SW 1271 (cell line): ENCODE data around the gene ATG4B.
"Not testable (repeated sequence)": the region's sequence is repeated elsewhere in the genome, so short reads cannot be mapped to it uniquely, and the experiment has no call there.

ENCODE experiments used
- DNase-seq, 2 experiments: peaks; one replicate each; lab custom pipeline; 2025; lab: John Stamatoyannopoulos, UW

ATG4B gene

GRCh38 chr2:241637018-241637794 lies at the start of gene ATG4B, which contains the start of gene THAP4:
Gene ATG4B (plus strand): TSS chr2:241637693. CDS start chr2:241637715, 22 bp downstream.
Gene THAP4 (minus strand): TSS chr2:241637158. CDS start chr2:241637017, 141 bp downstream.
- DNase-seq: peak; percentile 56 to 81

GRCh38 chr2:241589863-241590262 lies 47.6 kb upstream of the ATG4B start:
- not testable (repeated sequence) for DNase-seq

- not testable (repeated sequence) for DNase-seq
These were observed 46.7 kb upstream of the ATG4B start for GRCh38 chr2:241590496-241591455.

GRCh38 chr2:241592126-241592845 lies 45.2 kb upstream of the ATG4B start:
- DNase-seq: no peak

- DNase-seq: no peak
These were observed 44.2 kb upstream of the ATG4B start for GRCh38 chr2:241593271-241593670.

GRCh38 chr2:241595600-241596140 lies 41.8 kb upstream of the ATG4B start:
- peak in 1 of 2 experiments; percentile 7 for DNase-seq

- no peak for DNase-seq
These were observed 39.9 kb upstream of the ATG4B start for GRCh38 chr2:241597561-241597960.

GRCh38 chr2:241598061-241598460 lies 39.4 kb upstream of the ATG4B start:
- DNase-seq: no peak

- no peak for DNase-seq
These were observed 39.0 kb upstream of the ATG4B start for GRCh38 chr2:241598487-241598886.

GRCh38 chr2:241599615-241600014 lies 37.9 kb upstream of the ATG4B start:
- DNase-seq: no peak

- DNase-seq: no peak
These were observed 35.7 kb upstream of the ATG4B start for GRCh38 chr2:241601841-241602240.

GRCh38 chr2:241602720-241603119 lies 34.8 kb upstream of the ATG4B start:
- no peak for DNase-seq

- DNase-seq: no peak
These were observed 33.8 kb upstream of the ATG4B start for GRCh38 chr2:241603686-241604085.

GRCh38 chr2:241606186-241606585 lies 31.3 kb upstream of the ATG4B start:
- no peak for DNase-seq

GRCh38 chr2:241607162-241607885 lies 30.2 kb upstream of the ATG4B start:
- DNase-seq: no peak

GRCh38 chr2:241608881-241609280 lies 28.6 kb upstream of the ATG4B start:
- no peak for DNase-seq

- peak; percentile 12 to 30 for DNase-seq
These were observed 27.4 kb upstream of the ATG4B start for GRCh38 chr2:241609859-241610793.

GRCh38 chr2:241611062-241611461 lies 26.4 kb upstream of the ATG4B start:
- DNase-seq: no peak

- DNase-seq: no peak
These were observed 25.1 kb upstream of the ATG4B start for GRCh38 chr2:241612156-241613016.
